ENCODE data around the gene CHAF1B.
A peak's percentile ranks its signal among the peaks of the same experiment; 100 is the strongest.

The CHAF1B gene

DNA sequence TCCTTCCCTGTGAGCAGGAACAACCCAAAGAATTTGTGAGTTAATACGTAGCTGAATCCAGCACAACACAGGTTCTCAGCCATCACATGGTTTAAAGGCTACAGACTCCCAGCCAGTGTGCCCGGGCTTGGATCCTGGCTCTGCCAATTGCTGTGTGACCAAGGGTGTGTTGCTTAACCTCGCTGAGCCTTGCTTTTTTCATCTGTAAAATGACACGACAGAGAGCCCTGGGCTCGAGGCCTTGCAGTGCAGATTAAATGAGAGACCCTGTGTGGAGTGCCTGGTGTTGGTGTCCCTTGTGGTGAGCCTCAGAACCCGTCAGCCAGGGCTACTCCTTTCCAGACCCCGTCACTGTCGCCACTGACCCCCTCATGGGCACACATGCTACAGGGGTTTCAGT is 39.4 kb downstream of the CHAF1B start:
- no peak overlapping the region for H4K91ac ChIP-seq (ENCODE audit: low read depth, low read length, poor library complexity)
- no peak overlapping the region for H3K18ac ChIP-seq (ENCODE audit: low read length)
- no peak for DNase-seq (ENCODE audit: low spot score)
- no peak overlapping the region for H2AK5ac ChIP-seq (ENCODE audit: low read depth, low read length)
- H3K79me1 ChIP-seq (ENCODE audit: low read depth, low read length), result no peaks in the 10 kb centered on the region
- H2BK120ac ChIP-seq (ENCODE audit: low read depth, low read length), result no peak overlapping the region
- H3K27ac ChIP-seq (replicated peaks; ENCODE audit: low read length), result no peak overlapping the region
- WGBS, 2 donors (ENCODE audit: extremely low coverage in 2 of 2, insufficient read length in 2 of 2, insufficient replicate concordance in 1 of 2), result no CpG with 5 or more reads among the region's 8 CpGs
- H2BK5ac ChIP-seq (ENCODE audit: low read length), result no peak overlapping the region
- H3K4me3 ChIP-seq (ENCODE audit: low read length in 2 of 2), result no peak overlapping the region
- no peak overlapping the region for H3K14ac ChIP-seq (ENCODE audit: low read length)
- H3K23ac ChIP-seq (ENCODE audit: low read depth, low read length, poor library complexity), result no peak overlapping the region
- H3K9me3 ChIP-seq (replicated peaks in 1 of 2; ENCODE audit: control insufficient read depth in 2 of 2, insufficient read depth in 1 of 2, low read depth in 1 of 2, low read length in 2 of 2), result no peaks in the 10 kb centered on the region
- H3K36me3 ChIP-seq (replicated peaks in 1 of 2; ENCODE audit: control insufficient read depth in 2 of 2, insufficient read depth in 2 of 2, low read length in 2 of 2), result peaks cover 0 to 9% of the 10 kb centered on the region in 2 donors
- H3K9ac ChIP-seq (ENCODE audit: low read depth, low read length, poor library complexity), result no peak overlapping the region
- no peak overlapping the region for H3K4me2 ChIP-seq (ENCODE audit: insufficient read depth, low read length, poor library complexity, severe bottlenecking)
- H2AFZ ChIP-seq (ENCODE audit: low read length), result no peak overlapping the region
- H3K4ac ChIP-seq (ENCODE audit: low read length), result no peak overlapping the region
- H3K27me3 ChIP-seq (ENCODE audit: control insufficient read depth in 3 of 3, insufficient read depth in 3 of 3, low read depth in 1 of 3, low read length in 3 of 3), result no peaks in the 10 kb centered on the region
- H2BK15ac ChIP-seq (ENCODE audit: low read length), result no peak overlapping the region
- peaks cover 4 to 5% of the 10 kb centered on the region in 2 donors for H3K4me1 ChIP-seq (ENCODE audit: control insufficient read depth in 2 of 2, insufficient read depth in 1 of 2, low read depth in 1 of 2, low read length in 2 of 2)
- H4K8ac ChIP-seq (ENCODE audit: low read depth, low read length), result no peak overlapping the region
- H2BK12ac ChIP-seq (ENCODE audit: low read length), result no peak overlapping the region

DNA sequence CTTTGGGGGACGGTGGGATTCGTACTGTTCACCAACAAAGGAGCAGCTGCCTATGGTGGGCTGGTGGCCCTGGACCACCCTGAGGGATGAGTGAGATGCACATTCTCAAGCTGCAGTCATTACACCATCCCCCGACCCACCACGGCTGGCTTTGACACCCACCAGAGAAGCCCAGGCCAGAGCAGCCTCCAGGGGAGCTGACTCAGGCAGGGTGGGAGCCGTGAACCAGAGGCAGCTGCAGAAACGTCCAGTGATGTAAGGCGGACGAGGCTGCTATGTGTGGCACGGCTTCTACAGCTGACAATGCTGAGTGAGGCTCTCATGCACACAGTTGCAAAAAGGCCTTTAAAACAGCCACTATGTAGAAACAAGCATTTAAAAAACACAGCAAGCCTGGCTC is 40.1 kb downstream of the CHAF1B start:
- Histone ChIP-seq H3K4ac (ENCODE audit: low read length) (no peak overlapping the region), H3K18ac (ENCODE audit: low read length) (no peak overlapping the region), H2BK15ac (ENCODE audit: low read length) (no peak overlapping the region), H3K9me3 (replicated peaks in 1 of 2; ENCODE audit: control insufficient read depth in 2 of 2, insufficient read depth in 1 of 2, low read depth in 1 of 2, low read length in 2 of 2) (no peaks in the 10 kb centered on the region), H4K8ac (ENCODE audit: low read depth, low read length) (no peak overlapping the region), H3K79me1 (ENCODE audit: low read depth, low read length) (no peaks in the 10 kb centered on the region), H3K4me3 (ENCODE audit: low read length in 2 of 2) (no peak overlapping the region), H3K14ac (ENCODE audit: low read length) (no peak overlapping the region), H3K27me3 (ENCODE audit: control insufficient read depth in 3 of 3, insufficient read depth in 3 of 3, low read depth in 1 of 3, low read length in 3 of 3) (no peaks in the 10 kb centered on the region), H2BK5ac (ENCODE audit: low read length) (no peak overlapping the region), H2AFZ (ENCODE audit: low read length) (no peak overlapping the region), H3K9ac (ENCODE audit: low read depth, low read length, poor library complexity) (no peak overlapping the region), H2BK12ac (ENCODE audit: low read length) (no peak overlapping the region), H3K36me3 (replicated peaks in 1 of 2; ENCODE audit: control insufficient read depth in 2 of 2, insufficient read depth in 2 of 2, low read length in 2 of 2) (peaks cover 0 to 6% of the 10 kb centered on the region in 2 donors), H3K27ac (replicated peaks; ENCODE audit: low read length) (no peak overlapping the region), H2BK120ac (ENCODE audit: low read depth, low read length) (no peak overlapping the region), H3K4me2 (ENCODE audit: insufficient read depth, low read length, poor library complexity, severe bottlenecking) (no peak overlapping the region), H4K91ac (ENCODE audit: low read depth, low read length, poor library complexity) (no peak overlapping the region), H3K23ac (ENCODE audit: low read depth, low read length, poor library complexity) (no peak overlapping the region), H2AK5ac (ENCODE audit: low read depth, low read length) (no peak overlapping the region), H3K4me1 (ENCODE audit: control insufficient read depth in 2 of 2, insufficient read depth in 1 of 2, low read depth in 1 of 2, low read length in 2 of 2) (peaks cover 6 to 11% of the 10 kb centered on the region in 2 donors)
- DNase-seq (ENCODE audit: low spot score), result no peak
- WGBS, 2 donors (ENCODE audit: extremely low coverage in 2 of 2, insufficient read length in 2 of 2, insufficient replicate concordance in 1 of 2), result no CpG with 5 or more reads among the region's 9 CpGs

DNA sequence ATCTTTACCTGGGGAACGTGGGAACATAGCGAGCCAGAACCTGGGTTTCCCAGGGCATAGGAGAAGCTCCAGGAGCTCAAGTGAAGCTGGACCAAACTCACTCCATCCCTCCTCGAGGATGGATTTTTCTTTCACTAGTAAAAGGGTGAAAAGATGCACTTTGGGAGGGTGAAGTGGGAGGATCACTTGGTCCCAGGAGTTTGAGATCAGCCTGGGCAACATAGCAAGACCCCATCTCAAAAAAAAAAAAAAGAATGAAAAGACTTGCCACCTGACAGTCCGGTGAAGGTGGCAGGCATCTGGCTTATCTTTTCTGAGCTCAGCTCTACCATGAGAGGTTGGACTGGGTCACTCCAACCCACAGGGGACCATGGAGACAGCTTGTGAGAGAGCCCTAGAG is 42.3 kb downstream of the CHAF1B start:
- no peak overlapping the region for H4K8ac ChIP-seq (ENCODE audit: low read depth, low read length)
- H4K91ac ChIP-seq (ENCODE audit: low read depth, low read length, poor library complexity), result no peak overlapping the region
- DNase-seq (ENCODE audit: low spot score), result no peak
- no peak overlapping the region for H3K14ac ChIP-seq (ENCODE audit: low read length)
- peaks cover 6 to 9% of the 10 kb centered on the region in 2 donors for H3K4me1 ChIP-seq (ENCODE audit: control insufficient read depth in 2 of 2, insufficient read depth in 1 of 2, low read depth in 1 of 2, low read length in 2 of 2)
- H2BK12ac ChIP-seq (ENCODE audit: low read length), result no peak overlapping the region
- H2BK15ac ChIP-seq (ENCODE audit: low read length), result no peak overlapping the region
- H3K4me3 ChIP-seq (ENCODE audit: low read length in 2 of 2), result no peak overlapping the region
- H2BK5ac ChIP-seq (ENCODE audit: low read length), result no peak overlapping the region
- H3K27me3 ChIP-seq (ENCODE audit: control insufficient read depth in 3 of 3, insufficient read depth in 3 of 3, low read depth in 1 of 3, low read length in 3 of 3), result no peaks in the 10 kb centered on the region
- no peaks in the 10 kb centered on the region for H3K9me3 ChIP-seq (replicated peaks in 1 of 2; ENCODE audit: control insufficient read depth in 2 of 2, insufficient read depth in 1 of 2, low read depth in 1 of 2, low read length in 2 of 2)
- H3K4me2 ChIP-seq (ENCODE audit: insufficient read depth, low read length, poor library complexity, severe bottlenecking), result no peak overlapping the region
- no peaks in the 10 kb centered on the region for H3K79me1 ChIP-seq (ENCODE audit: low read depth, low read length)
- H2AK5ac ChIP-seq (ENCODE audit: low read depth, low read length), result no peak overlapping the region
- no peak overlapping the region for H3K9ac ChIP-seq (ENCODE audit: low read depth, low read length, poor library complexity)
- no CpG with 5 or more reads among the region's 4 CpGs for WGBS, 2 donors (ENCODE audit: extremely low coverage in 2 of 2, insufficient read length in 2 of 2, insufficient replicate concordance in 1 of 2)
- no peak overlapping the region for H3K23ac ChIP-seq (ENCODE audit: low read depth, low read length, poor library complexity)
- no peak overlapping the region for H2AFZ ChIP-seq (ENCODE audit: low read length)
- H3K27ac ChIP-seq (replicated peaks; ENCODE audit: low read length), result no peak overlapping the region
- H2BK120ac ChIP-seq (ENCODE audit: low read depth, low read length), result no peak overlapping the region
- no peaks in the 10 kb centered on the region for H3K36me3 ChIP-seq (replicated peaks in 1 of 2; ENCODE audit: control insufficient read depth in 2 of 2, insufficient read depth in 2 of 2, low read length in 2 of 2)
- no peak overlapping the region for H3K4ac ChIP-seq (ENCODE audit: low read length)
- H3K18ac ChIP-seq (ENCODE audit: low read length), result no peak overlapping the region

DNA sequence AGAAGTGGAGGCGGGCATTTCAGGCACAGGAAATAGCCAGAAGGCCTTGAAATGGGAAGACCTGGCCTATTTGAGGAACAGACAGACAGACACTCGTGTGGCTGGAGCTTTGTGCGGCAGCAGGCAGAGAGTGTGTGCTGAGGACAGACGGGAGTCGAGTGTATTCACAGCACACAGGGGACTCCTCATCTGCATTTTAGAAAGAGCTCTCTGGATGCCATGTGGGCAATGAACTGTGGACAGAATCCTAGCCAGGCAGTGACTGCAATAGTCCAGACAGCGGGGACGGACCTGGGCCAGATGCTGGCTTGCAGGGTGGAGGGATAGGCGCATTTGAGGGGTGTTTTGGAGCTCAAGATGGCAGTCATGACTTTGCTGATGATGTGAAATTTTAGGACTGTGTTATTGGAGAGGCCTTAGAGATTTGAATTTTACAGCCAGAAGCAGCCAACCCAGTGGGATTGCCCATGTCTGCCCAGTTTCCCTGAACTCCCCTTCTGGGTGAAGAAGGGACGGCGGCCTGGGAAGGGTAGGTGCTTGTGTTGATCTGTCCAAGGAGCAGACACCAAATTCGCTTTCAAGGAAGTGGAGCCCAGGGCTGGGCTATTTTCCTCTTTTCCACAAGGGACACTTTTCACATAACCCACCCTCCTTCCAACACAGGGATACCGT is 43.7 kb downstream of the CHAF1B start:
- no peak overlapping the region for H3K4me3 ChIP-seq (ENCODE audit: low read length in 2 of 2)
- no peaks in the 10 kb centered on the region for H3K9me3 ChIP-seq (replicated peaks in 1 of 2; ENCODE audit: control insufficient read depth in 2 of 2, insufficient read depth in 1 of 2, low read depth in 1 of 2, low read length in 2 of 2)
- no peak for DNase-seq (ENCODE audit: low spot score)
- H3K4ac ChIP-seq (ENCODE audit: low read length), result no peak overlapping the region
- H2BK12ac ChIP-seq (ENCODE audit: low read length), result no peak overlapping the region
- WGBS, 2 donors (ENCODE audit: extremely low coverage in 2 of 2, insufficient read length in 2 of 2, insufficient replicate concordance in 1 of 2), result no CpG with 5 or more reads among the region's 12 CpGs
- H2BK120ac ChIP-seq (ENCODE audit: low read depth, low read length), result no peak overlapping the region
- no peak overlapping the region for H3K9ac ChIP-seq (ENCODE audit: low read depth, low read length, poor library complexity)
- H3K18ac ChIP-seq (ENCODE audit: low read length), result no peak overlapping the region
- no peak overlapping the region for H3K14ac ChIP-seq (ENCODE audit: low read length)
- peaks cover 6 to 9% of the 10 kb centered on the region in 2 donors for H3K4me1 ChIP-seq (ENCODE audit: control insufficient read depth in 2 of 2, insufficient read depth in 1 of 2, low read depth in 1 of 2, low read length in 2 of 2)
- H2AK5ac ChIP-seq (ENCODE audit: low read depth, low read length), result peak overlapping the region; percentile 20
- no peaks in the 10 kb centered on the region for H3K36me3 ChIP-seq (replicated peaks in 1 of 2; ENCODE audit: control insufficient read depth in 2 of 2, insufficient read depth in 2 of 2, low read length in 2 of 2)
- no peak overlapping the region for H2BK5ac ChIP-seq (ENCODE audit: low read length)
- peak overlapping the region; percentile 70 for H2AFZ ChIP-seq (ENCODE audit: low read length)
- no peak overlapping the region for H4K8ac ChIP-seq (ENCODE audit: low read depth, low read length)
- no peaks in the 10 kb centered on the region for H3K79me1 ChIP-seq (ENCODE audit: low read depth, low read length)
- H2BK15ac ChIP-seq (ENCODE audit: low read length), result no peak overlapping the region
- H3K23ac ChIP-seq (ENCODE audit: low read depth, low read length, poor library complexity), result no peak overlapping the region
- H4K91ac ChIP-seq (ENCODE audit: low read depth, low read length, poor library complexity), result no peak overlapping the region
- H3K27me3 ChIP-seq (ENCODE audit: control insufficient read depth in 3 of 3, insufficient read depth in 3 of 3, low read depth in 1 of 3, low read length in 3 of 3), result no peaks in the 10 kb centered on the region
- no peak overlapping the region for H3K27ac ChIP-seq (replicated peaks; ENCODE audit: low read length)
- no peak overlapping the region for H3K4me2 ChIP-seq (ENCODE audit: insufficient read depth, low read length, poor library complexity, severe bottlenecking)

Data from neuronal stem cell (in vitro differentiated cells).